Measurements from ENCODE around the gene NDUFB3.

Gene NDUFB3

GRCh38 chr2:201090574-201090973, 18.8 kb downstream of the NDUFB3 start:
- H3K36me3 ChIP-seq (ENCODE audit: low read depth): peaks cover 9% of the 10 kb centered on the region; the same call in 1 of the 2 replicates
- no peak for ATAC-seq (ENCODE audit: low read depth)
- no peak overlapping the region for H3K4me3 ChIP-seq (ENCODE audit: severe bottlenecking)
- H3K4me1 ChIP-seq (ENCODE audit: insufficient read depth, poor library complexity, severe bottlenecking): no peaks in the 10 kb centered on the region
- H3K9me3 ChIP-seq (ENCODE audit: severe bottlenecking): no peaks in the 10 kb centered on the region
- H3K27ac ChIP-seq (ENCODE audit: poor library complexity, severe bottlenecking): no peak overlapping the region
- no peak for DNase-seq (ENCODE audit: low spot score)
- no peaks in the 10 kb centered on the region for H3K27me3 ChIP-seq (ENCODE audit: insufficient read depth, poor library complexity, severe bottlenecking)
- no peak for TF ChIP-seq CTCF (IDR thresholded peaks at IDR 0.05; ENCODE audit: poor library complexity, severe bottlenecking)

- H3K4me1 ChIP-seq (ENCODE audit: insufficient read depth, poor library complexity, severe bottlenecking): no peaks in the 10 kb centered on the region
- no peaks in the 10 kb centered on the region for H3K27me3 ChIP-seq (ENCODE audit: insufficient read depth, poor library complexity, severe bottlenecking)
- H3K4me3 ChIP-seq (ENCODE audit: severe bottlenecking): no peak overlapping the region
- H3K9me3 ChIP-seq (ENCODE audit: severe bottlenecking): no peaks in the 10 kb centered on the region
- DNase-seq (ENCODE audit: low spot score): no peak
- ATAC-seq (ENCODE audit: low read depth): no peak
- peaks cover 7% of the 10 kb centered on the region; the same call in 1 of the 2 replicates for H3K36me3 ChIP-seq (ENCODE audit: low read depth)
- H3K27ac ChIP-seq (ENCODE audit: poor library complexity, severe bottlenecking): no peak overlapping the region
- TF ChIP-seq CTCF (IDR thresholded peaks at IDR 0.05; ENCODE audit: poor library complexity, severe bottlenecking): no peak
These were observed 21.8 kb downstream of the NDUFB3 start for GRCh38 chr2:201093573-201093972.

DNA sequence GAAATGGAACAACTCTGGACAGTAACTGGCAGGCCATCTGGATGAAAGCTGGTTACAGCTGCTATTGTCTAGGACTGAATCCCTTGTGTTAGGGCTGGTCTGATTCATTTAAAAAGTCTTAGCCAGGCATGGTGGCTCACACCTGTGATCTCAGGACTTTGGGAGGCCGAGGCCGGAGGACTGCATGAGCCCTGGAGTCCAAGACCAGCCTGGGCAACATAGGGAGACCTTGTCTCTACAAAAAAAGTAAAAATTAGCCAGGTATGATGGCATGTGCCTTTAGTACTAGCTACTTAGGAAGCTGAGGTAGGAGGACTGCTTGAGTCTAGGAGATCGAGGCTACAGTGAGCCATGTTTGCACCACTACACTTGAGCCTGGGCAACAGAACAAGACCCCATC, 28.7 kb downstream of the NDUFB3 start:
- Histone ChIP-seq H3K4me1 (ENCODE audit: insufficient read depth, poor library complexity, severe bottlenecking) (no peaks in the 10 kb centered on the region), H3K36me3 (ENCODE audit: low read depth) (no peaks in the 10 kb centered on the region), H3K4me3 (ENCODE audit: severe bottlenecking) (no peak overlapping the region), H3K27ac (ENCODE audit: poor library complexity, severe bottlenecking) (no peak overlapping the region), H3K27me3 (ENCODE audit: insufficient read depth, poor library complexity, severe bottlenecking) (no peaks in the 10 kb centered on the region), H3K9me3 (ENCODE audit: severe bottlenecking) (no peaks in the 10 kb centered on the region)
- DNase-seq (ENCODE audit: low spot score) (no peak), ATAC-seq (ENCODE audit: low read depth) (no peak)
- TF ChIP-seq CTCF (IDR thresholded peaks at IDR 0.05; ENCODE audit: poor library complexity, severe bottlenecking): no peak

GRCh38 chr2:201105759-201106158, 34.0 kb downstream of the NDUFB3 start:
- no peak overlapping the region for H3K27ac ChIP-seq (ENCODE audit: poor library complexity, severe bottlenecking)
- no peaks in the 10 kb centered on the region for H3K9me3 ChIP-seq (ENCODE audit: severe bottlenecking)
- H3K27me3 ChIP-seq (ENCODE audit: insufficient read depth, poor library complexity, severe bottlenecking): no peaks in the 10 kb centered on the region
- no peak for DNase-seq (ENCODE audit: low spot score)
- H3K36me3 ChIP-seq (ENCODE audit: low read depth): no peaks in the 10 kb centered on the region
- no peak overlapping the region for H3K4me3 ChIP-seq (ENCODE audit: severe bottlenecking)
- ATAC-seq (ENCODE audit: low read depth): no peak
- H3K4me1 ChIP-seq (ENCODE audit: insufficient read depth, poor library complexity, severe bottlenecking): no peaks in the 10 kb centered on the region
- TF ChIP-seq CTCF (IDR thresholded peaks at IDR 0.05; ENCODE audit: poor library complexity, severe bottlenecking): no peak

DNA sequence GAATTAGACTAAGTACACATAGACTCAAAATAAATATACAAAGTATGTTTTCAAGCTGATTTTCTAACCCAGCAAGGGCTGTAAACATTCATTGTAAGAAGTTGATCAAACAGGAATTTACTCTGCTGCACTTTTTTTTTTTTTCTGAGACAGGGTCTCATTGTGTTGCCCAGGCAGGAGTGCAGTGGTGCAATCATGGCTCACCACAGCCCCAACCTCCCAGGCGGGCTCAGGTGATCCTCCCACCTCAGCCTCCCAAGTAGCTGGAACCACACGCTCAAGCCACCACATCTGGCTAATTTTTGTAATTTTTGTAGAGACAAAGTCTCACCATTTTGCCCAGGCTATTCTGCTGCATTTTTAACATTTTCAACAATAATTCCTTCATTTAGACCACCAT, 35.8 kb downstream of the NDUFB3 start:
- H3K4me3 ChIP-seq (ENCODE audit: severe bottlenecking): no peak overlapping the region
- H3K27me3 ChIP-seq (ENCODE audit: insufficient read depth, poor library complexity, severe bottlenecking): no peaks in the 10 kb centered on the region
- no peak overlapping the region for H3K27ac ChIP-seq (ENCODE audit: poor library complexity, severe bottlenecking)
- no peak for TF ChIP-seq CTCF (IDR thresholded peaks at IDR 0.05; ENCODE audit: poor library complexity, severe bottlenecking)
- H3K4me1 ChIP-seq (ENCODE audit: insufficient read depth, poor library complexity, severe bottlenecking): no peaks in the 10 kb centered on the region
- no peaks in the 10 kb centered on the region for H3K36me3 ChIP-seq (ENCODE audit: low read depth)
- ATAC-seq (ENCODE audit: low read depth): no peak
- no peak for DNase-seq (ENCODE audit: low spot score)
- no peaks in the 10 kb centered on the region for H3K9me3 ChIP-seq (ENCODE audit: severe bottlenecking)
